ENCODE results near the gene ERBIN. TPM values are rescaled to one million over a fixed set of nuclear protein-coding genes. Genes with fewer than 3 reads are reported as not detected.

Gene ERBIN
- total and polyA plus RNA-seq, 2 of the 13 experiments (the other 11 are each of a cell fraction or from before 2014, with no cell fraction given): 14.4 to 41.7 TPM

DNA sequence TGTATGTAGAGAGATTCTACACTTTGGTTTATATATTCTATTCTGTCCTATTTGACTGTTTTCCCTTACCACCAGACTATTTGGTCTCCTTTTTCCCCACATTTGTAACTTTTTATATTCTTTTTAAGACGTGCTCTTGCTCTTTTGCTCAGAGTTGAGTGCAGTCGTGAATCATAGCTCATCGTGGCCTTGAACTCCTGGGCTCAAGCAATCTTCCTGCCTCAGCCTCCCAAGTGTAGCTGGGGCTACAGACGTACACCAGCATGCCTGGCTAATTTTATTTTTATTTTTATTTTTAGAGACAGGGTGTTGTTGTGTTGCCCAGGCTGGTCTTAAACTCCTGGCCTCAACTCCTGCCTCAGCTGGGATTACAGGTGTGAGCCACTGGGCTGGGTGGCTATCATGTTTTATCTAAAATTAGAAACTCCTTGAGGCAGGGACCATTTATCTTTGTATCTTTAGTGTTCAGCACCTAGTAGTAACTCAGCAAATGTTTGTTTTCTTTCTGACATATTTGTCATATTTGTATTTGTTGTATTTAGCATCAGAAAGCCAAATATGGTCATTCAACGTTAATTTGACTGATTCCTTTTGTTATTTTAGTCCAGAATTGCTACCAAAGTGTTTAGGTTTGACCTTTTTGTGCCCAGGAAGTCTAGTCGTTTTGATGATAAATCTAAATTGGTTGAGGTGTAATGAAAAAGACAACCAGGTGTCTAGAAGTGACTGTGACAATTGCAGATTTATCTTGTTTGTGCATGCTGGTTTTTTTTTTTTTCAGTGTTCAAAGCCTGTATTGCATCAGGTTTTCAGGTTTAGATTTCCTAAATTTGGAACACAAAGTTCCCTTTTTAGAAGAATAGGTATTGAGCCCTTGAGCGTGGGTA is 44.3 kb downstream of the ERBIN start:
- H4K20me1 ChIP-seq (ENCODE audit: insufficient read depth, low read length): peaks cover 29% of the 10 kb centered on the region
- no peak for FAIRE-seq
- H3K36me3 ChIP-seq (replicated peaks in 1 of 2; ENCODE audit: control insufficient read depth in 1 of 2, insufficient read depth in 2 of 2, low read length in 2 of 2): no peaks in the 10 kb centered on the region
- H3K4me3 ChIP-seq (replicated peaks in 1 of 3; ENCODE audit: insufficient read depth in 1 of 3, low read depth in 2 of 3, low read length in 3 of 3): no peak overlapping the region
- no peaks in the 10 kb centered on the region for H3K27me3 ChIP-seq (ENCODE audit: control insufficient read depth in 1 of 2, insufficient read depth in 2 of 2, low read length in 2 of 2)
- no peak overlapping the region for H2AFZ ChIP-seq (ENCODE audit: low read length)
- POLR2A ChIA-PET: no interaction called here
- no peak for ATAC-seq
- H3K4me2 ChIP-seq (ENCODE audit: low read depth, low read length): no peak overlapping the region
- DNase-seq (ENCODE audit: low spot score): no peak
- in situ Hi-C loops (cut with HindIII; ENCODE audit: extremely low pct_ligation_motif_present, low pct_unique_long_range_greater_than_20kb): no loop called here
- no peak overlapping the region for H3K9ac ChIP-seq (ENCODE audit: insufficient read depth, low read depth, low read length)
- H3K4me1 ChIP-seq (ENCODE audit: insufficient read depth, low read length): peaks cover 23% of the 10 kb centered on the region
- no peak overlapping the region for H3K27ac ChIP-seq (ENCODE audit: extremely low read length, insufficient read depth, low read length)
- H3K9me3 ChIP-seq (ENCODE audit: low read length): no peaks in the 10 kb centered on the region
- H3K79me2 ChIP-seq (ENCODE audit: insufficient read depth, low read length): peaks cover 82% of the 10 kb centered on the region
- 79% methylated on average over 7 of the region's 7 CpGs for WGBS (ENCODE audit: low lambda C conversion rate)
- BruUV-seq (replicated peaks): no TSS peak
- CTCF ChIA-PET (ENCODE audit: low intra/inter-chr PET ratio, low total read pairs): no interaction called here
- intact Hi-C loops (cut with micrococcal nuclease; ENCODE audit: unreplicated experiment): no loop called here
- TF ChIP-seq FOXO1 (CRISPR knock-in tag; IDR thresholded peaks at IDR 0.05): no peak
- TF ChIP-seq ZNF780A (CRISPR knock-in tag; IDR thresholded peaks at IDR 0.05): no peak
- no peak for TF ChIP-seq NFKB2 (CRISPR knock-in tag; IDR thresholded peaks at IDR 0.05; ENCODE audit: borderline replicate concordance)
- no peak for TF ChIP-seq ZNF614 (CRISPR knock-in tag; IDR thresholded peaks at IDR 0.05; ENCODE audit: borderline replicate concordance)
- TF ChIP-seq, protein P1, sequence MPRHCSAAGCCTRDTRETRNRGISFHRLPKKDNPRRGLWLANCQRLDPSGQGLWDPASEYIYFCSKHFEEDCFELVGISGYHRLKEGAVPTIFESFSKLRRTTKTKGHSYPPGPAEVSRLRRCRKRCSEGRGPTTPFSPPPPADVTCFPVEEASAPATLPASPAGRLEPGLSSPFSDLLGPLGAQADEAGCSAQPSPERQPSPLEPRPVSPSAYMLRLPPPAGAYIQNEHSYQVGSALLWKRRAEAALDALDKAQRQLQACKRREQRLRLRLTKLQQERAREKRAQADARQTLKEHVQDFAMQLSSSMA (CRISPR knock-in tag; IDR thresholded peaks at IDR 0.05): no peak
- no peak for TF ChIP-seq BCL6 (CRISPR knock-in tag; IDR thresholded peaks at IDR 0.05)
- TF ChIP-seq ZBTB3 (CRISPR knock-in tag; IDR thresholded peaks at IDR 0.05; ENCODE audit: borderline replicate concordance, low read depth): no peak
- no peak for TF ChIP-seq ZZZ3 (CRISPR knock-in tag; IDR thresholded peaks at IDR 0.05; ENCODE audit: borderline replicate concordance)
- no peak for TF ChIP-seq PHF5A (CRISPR knock-in tag; IDR thresholded peaks at IDR 0.05; ENCODE audit: low read depth, unreplicated experiment)
- TF ChIP-seq ZNF317 (CRISPR knock-in tag; IDR thresholded peaks at IDR 0.05): no peak
- TF ChIP-seq RCOR2 (CRISPR knock-in tag; IDR thresholded peaks at IDR 0.05): no peak
- TF ChIP-seq PHF21A (CRISPR knock-in tag; IDR thresholded peaks at IDR 0.05): no peak
- TF ChIP-seq, protein P2, sequence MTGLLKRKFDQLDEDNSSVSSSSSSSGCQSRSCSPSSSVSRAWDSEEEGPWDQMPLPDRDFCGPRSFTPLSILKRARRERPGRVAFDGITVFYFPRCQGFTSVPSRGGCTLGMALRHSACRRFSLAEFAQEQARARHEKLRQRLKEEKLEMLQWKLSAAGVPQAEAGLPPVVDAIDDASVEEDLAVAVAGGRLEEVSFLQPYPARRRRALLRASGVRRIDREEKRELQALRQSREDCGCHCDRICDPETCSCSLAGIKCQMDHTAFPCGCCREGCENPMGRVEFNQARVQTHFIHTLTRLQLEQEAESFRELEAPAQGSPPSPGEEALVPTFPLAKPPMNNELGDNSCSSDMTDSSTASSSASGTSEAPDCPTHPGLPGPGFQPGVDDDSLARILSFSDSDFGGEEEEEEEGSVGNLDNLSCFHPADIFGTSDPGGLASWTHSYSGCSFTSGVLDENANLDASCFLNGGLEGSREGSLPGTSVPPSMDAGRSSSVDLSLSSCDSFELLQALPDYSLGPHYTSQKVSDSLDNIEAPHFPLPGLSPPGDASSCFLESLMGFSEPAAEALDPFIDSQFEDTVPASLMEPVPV (CRISPR knock-in tag; IDR thresholded peaks at IDR 0.05): no peak
- no peak for TF ChIP-seq ZSCAN9 (CRISPR knock-in tag; IDR thresholded peaks at IDR 0.05; ENCODE audit: borderline replicate concordance)
- no peak for TF ChIP-seq SUZ12 (IDR thresholded peaks at IDR 0.05; ENCODE audit: low read depth, low read length)
- no peak for TF ChIP-seq TEAD2 (CRISPR knock-in tag; IDR thresholded peaks at IDR 0.05)
- no peak for TF ChIP-seq MIXL1 (CRISPR knock-in tag; IDR thresholded peaks at IDR 0.05)
- TF ChIP-seq, protein P3, sequence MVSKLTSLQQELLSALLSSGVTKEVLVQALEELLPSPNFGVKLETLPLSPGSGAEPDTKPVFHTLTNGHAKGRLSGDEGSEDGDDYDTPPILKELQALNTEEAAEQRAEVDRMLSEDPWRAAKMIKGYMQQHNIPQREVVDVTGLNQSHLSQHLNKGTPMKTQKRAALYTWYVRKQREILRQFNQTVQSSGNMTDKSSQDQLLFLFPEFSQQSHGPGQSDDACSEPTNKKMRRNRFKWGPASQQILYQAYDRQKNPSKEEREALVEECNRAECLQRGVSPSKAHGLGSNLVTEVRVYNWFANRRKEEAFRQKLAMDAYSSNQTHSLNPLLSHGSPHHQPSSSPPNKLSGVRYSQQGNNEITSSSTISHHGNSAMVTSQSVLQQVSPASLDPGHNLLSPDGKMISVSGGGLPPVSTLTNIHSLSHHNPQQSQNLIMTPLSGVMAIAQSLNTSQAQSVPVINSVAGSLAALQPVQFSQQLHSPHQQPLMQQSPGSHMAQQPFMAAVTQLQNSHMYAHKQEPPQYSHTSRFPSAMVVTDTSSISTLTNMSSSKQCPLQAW (CRISPR knock-in tag; IDR thresholded peaks at IDR 0.05): no peak
- no peak for TF ChIP-seq ZMAT3 (CRISPR knock-in tag; conservative IDR thresholded peaks at IDR 0.05)

Data from HepG2 (cell line).